Neuronal stem cell (in vitro differentiated cells): ENCODE results near the gene GCN1.

Experiments used
- DNase-seq: peaks from one replicate; pipeline ENCODE4 v3.0.0-alpha.2; 2013; ENCODE audit warnings: low spot score
- H2AFZ ChIP-seq: one replicate; pipeline ENCODE4 v1.6.1; 2013; ENCODE audit warnings: mild to moderate bottlenecking, low read length, inconsistent platforms
- H2AK5ac ChIP-seq: 2 replicates; pipeline ENCODE4 v1.6.1; 2013; ENCODE audit warnings: low read depth, mild to moderate bottlenecking, inconsistent platforms, low read length, moderate library complexity, mixed read lengths
- H2BK120ac ChIP-seq: 2 replicates; pipeline ENCODE4 v1.6.1; 2013; ENCODE audit warnings: low read depth, mild to moderate bottlenecking, inconsistent platforms, low read length, moderate library complexity, mixed read lengths
- H2BK12ac ChIP-seq: one replicate; pipeline ENCODE4 v1.6.1; 2013; ENCODE audit warnings: low read length, inconsistent platforms
- H2BK15ac ChIP-seq: 2 replicates; pipeline ENCODE4 v1.6.1; 2013; ENCODE audit warnings: mild to moderate bottlenecking, low read length, inconsistent platforms, mixed read lengths
- H2BK5ac ChIP-seq: one replicate; pipeline ENCODE4 v1.6.1; 2013; ENCODE audit warnings: inconsistent platforms, mild to moderate bottlenecking, low read length, moderate library complexity
- H3K14ac ChIP-seq: one replicate; pipeline ENCODE4 v1.6.1; 2013; ENCODE audit warnings: low read length, inconsistent platforms
- H3K18ac ChIP-seq: 2 replicates; pipeline ENCODE4 v1.6.1; 2013; ENCODE audit warnings: low read length, inconsistent platforms
- H3K23ac ChIP-seq: 2 replicates; pipeline ENCODE4 v1.6.1; 2013; ENCODE audit warnings: low read depth, mild to moderate bottlenecking, mixed read lengths, low read length, inconsistent platforms; ENCODE audit not compliant: poor library complexity
- H3K27ac ChIP-seq: replicated peaks from 3 replicates; pipeline ENCODE4 v1.5.1; 2013; ENCODE audit warnings: low read length, inconsistent platforms
- H3K27me3 ChIP-seq, 3 experiments: 2 replicates each; pipeline ENCODE4 v1.6.1; 2013; ENCODE audit warnings: low read length in 3 of 3, mild to moderate bottlenecking in 2 of 3, inconsistent platforms in 1 of 3, low read depth in 1 of 3, mixed read lengths in 1 of 3, moderate library complexity in 1 of 3; ENCODE audit not compliant: control insufficient read depth in 3 of 3, insufficient read depth in 3 of 3
- H3K36me3 ChIP-seq, 2 donors: replicated peaks in 1 of 2; 2 replicates each; pipeline ENCODE4 v1.6.1; 2013; ENCODE audit warnings: low read length in 2 of 2; ENCODE audit not compliant: control insufficient read depth in 2 of 2, insufficient read depth in 2 of 2
- H3K4ac ChIP-seq: 2 replicates; pipeline ENCODE4 v1.6.1; 2013; ENCODE audit warnings: inconsistent platforms, mild to moderate bottlenecking, low read length, moderate library complexity
- H3K4me1 ChIP-seq, 2 donors: 1 replicate in 1 of 2; 2 replicates in 1 of 2; pipeline ENCODE4 v1.6.1; 2013; ENCODE audit warnings: low read length in 2 of 2, low read depth in 1 of 2; ENCODE audit not compliant: control insufficient read depth in 2 of 2, insufficient read depth in 1 of 2
- H3K4me2 ChIP-seq: one replicate; pipeline ENCODE4 v1.6.1; 2013; ENCODE audit warnings: mild to moderate bottlenecking, low read length, inconsistent platforms; ENCODE audit not compliant: insufficient read depth, poor library complexity, severe bottlenecking
- H3K4me3 ChIP-seq, 2 donors: 2 replicates each; pipeline ENCODE4 v1.5.1; 2013; ENCODE audit warnings: low read length in 2 of 2, mild to moderate bottlenecking in 2 of 2, inconsistent platforms in 1 of 2, moderate library complexity in 1 of 2
- H3K79me1 ChIP-seq: one replicate; pipeline ENCODE4 v1.6.1; 2013; ENCODE audit warnings: low read depth, mild to moderate bottlenecking, inconsistent platforms, low read length, moderate library complexity
- H3K9ac ChIP-seq: one replicate; pipeline ENCODE4 v1.6.1; 2013; ENCODE audit warnings: mild to moderate bottlenecking, low read depth, low read length, inconsistent platforms; ENCODE audit not compliant: poor library complexity
- H3K9me3 ChIP-seq, 2 donors: replicated peaks in 1 of 2; 2 replicates each; pipeline versions ENCODE3 to v1.6.1; 2013; ENCODE audit warnings: low read length in 2 of 2, mild to moderate bottlenecking in 2 of 2, inconsistent platforms in 1 of 2, low read depth in 1 of 2, mixed read lengths in 1 of 2, moderate library complexity in 1 of 2; ENCODE audit not compliant: control insufficient read depth in 2 of 2, insufficient read depth in 1 of 2
- H4K8ac ChIP-seq: one replicate; pipeline ENCODE4 v1.6.1; 2013; ENCODE audit warnings: low read depth, mild to moderate bottlenecking, inconsistent platforms, low read length, moderate library complexity
- H4K91ac ChIP-seq: one replicate; pipeline ENCODE4 v1.6.1; 2013; ENCODE audit warnings: low read length, low read depth, mild to moderate bottlenecking, inconsistent platforms; ENCODE audit not compliant: poor library complexity
- WGBS, 2 donors: extraction: QIAGEN DNeasy Blood & Tissue Kit; methylation state at CpG; one replicate each; pipeline ENCODE4 v1.1.7; 2013; ENCODE audit warnings: missing lambda C conversion rate in 2 of 2, mixed read lengths in 1 of 2; ENCODE audit not compliant: insufficient read length in 2 of 2, insufficient replicate concordance in 1 of 2; ENCODE audit errors: extremely low coverage in 2 of 2; 5-methylcytosine and 5-hydroxymethylcytosine counted together

The GCN1 gene

DNA sequence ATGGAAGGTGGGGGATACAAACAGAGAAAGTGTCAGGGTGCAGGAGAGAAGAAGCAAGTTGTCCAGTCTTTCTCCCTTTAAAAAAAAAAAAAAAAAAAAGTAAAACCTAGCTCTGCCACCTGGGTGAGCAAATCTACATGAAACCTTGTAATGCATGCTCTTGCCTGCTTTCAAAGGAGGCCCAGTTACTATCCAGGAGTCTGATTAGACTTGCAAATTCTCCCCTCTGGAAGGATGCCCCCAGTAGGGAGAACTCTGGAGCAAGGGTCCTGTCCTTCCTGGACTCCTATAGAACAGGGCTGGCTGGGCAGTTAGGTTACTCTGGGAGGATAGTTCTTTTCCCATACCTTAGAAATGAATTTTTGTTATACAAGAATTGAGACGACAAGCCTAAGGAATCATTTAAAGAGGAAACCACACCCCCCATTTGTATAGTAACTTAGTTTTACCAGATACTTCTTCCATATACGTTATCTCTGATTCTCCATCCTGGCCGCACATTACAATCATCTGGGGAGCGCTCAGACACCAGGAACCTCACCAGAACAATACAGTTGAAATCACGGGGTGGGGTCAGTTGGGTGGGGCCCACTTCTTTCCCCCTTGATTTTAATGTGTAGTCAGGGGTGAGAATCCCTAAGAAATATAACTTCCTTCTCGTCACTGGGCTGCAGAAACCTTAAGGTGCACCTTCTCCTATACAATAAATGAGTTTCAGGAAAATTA lies 108.4 kb downstream of the GCN1 start:
- Histone ChIP-seq H3K18ac (no peak overlapping the region), H3K79me1 (peaks cover 4% of the 10 kb centered on the region), H2BK120ac (no peak overlapping the region), H2BK5ac (no peak overlapping the region), H2AFZ (peak overlapping the region; percentile 83), H3K4ac (no peak overlapping the region), H2AK5ac (no peak overlapping the region), H4K91ac (no peak overlapping the region), H3K14ac (no peak overlapping the region), H3K4me2 (no peak overlapping the region), H3K4me1 (peaks cover 10 to 23% of the 10 kb centered on the region in 2 donors), H3K27ac (no peak overlapping the region), H3K27me3 (no peaks in the 10 kb centered on the region), H3K4me3 (no peak overlapping the region), H3K9ac (no peak overlapping the region), H2BK15ac (no peak overlapping the region), H4K8ac (no peak overlapping the region), H3K36me3 (no peaks in the 10 kb centered on the region), H2BK12ac (no peak overlapping the region), H3K9me3 (no peaks in the 10 kb centered on the region), H3K23ac (no peak overlapping the region)
- DNase-seq: no peak
- WGBS, 2 donors: no CpG with 5 or more reads among the region's 6 CpGs

- no peaks in the 10 kb centered on the region for H3K79me1 ChIP-seq
- no peak overlapping the region for H3K14ac ChIP-seq
- no peak overlapping the region for H3K18ac ChIP-seq
- no peak overlapping the region for H3K4me2 ChIP-seq
- no peaks in the 10 kb centered on the region for H3K36me3 ChIP-seq
- no peak overlapping the region for H3K23ac ChIP-seq
- H4K91ac ChIP-seq: no peak overlapping the region
- H3K4ac ChIP-seq: no peak overlapping the region
- WGBS, 2 donors: no CpG with 5 or more reads among the region's 2 CpGs
- H4K8ac ChIP-seq: no peak overlapping the region
- H2BK5ac ChIP-seq: no peak overlapping the region
- H2BK12ac ChIP-seq: no peak overlapping the region
- H3K4me3 ChIP-seq: no peak overlapping the region
- H3K9me3 ChIP-seq: no peaks in the 10 kb centered on the region
- H2BK120ac ChIP-seq: no peak overlapping the region
- no peak overlapping the region for H3K27ac ChIP-seq
- H2AK5ac ChIP-seq: no peak overlapping the region
- H2AFZ ChIP-seq: no peak overlapping the region
- H3K9ac ChIP-seq: no peak overlapping the region
- peaks cover 0 to 9% (median 0%) of the 10 kb centered on the region in 3 experiments for H3K27me3 ChIP-seq
- no peak for DNase-seq
- no peak overlapping the region for H2BK15ac ChIP-seq
- H3K4me1 ChIP-seq: peaks cover 7 to 11% of the 10 kb centered on the region in 2 donors
These were observed 112.9 kb downstream of the GCN1 start for GRCh38 chr12:120081641-120082040.

DNA sequence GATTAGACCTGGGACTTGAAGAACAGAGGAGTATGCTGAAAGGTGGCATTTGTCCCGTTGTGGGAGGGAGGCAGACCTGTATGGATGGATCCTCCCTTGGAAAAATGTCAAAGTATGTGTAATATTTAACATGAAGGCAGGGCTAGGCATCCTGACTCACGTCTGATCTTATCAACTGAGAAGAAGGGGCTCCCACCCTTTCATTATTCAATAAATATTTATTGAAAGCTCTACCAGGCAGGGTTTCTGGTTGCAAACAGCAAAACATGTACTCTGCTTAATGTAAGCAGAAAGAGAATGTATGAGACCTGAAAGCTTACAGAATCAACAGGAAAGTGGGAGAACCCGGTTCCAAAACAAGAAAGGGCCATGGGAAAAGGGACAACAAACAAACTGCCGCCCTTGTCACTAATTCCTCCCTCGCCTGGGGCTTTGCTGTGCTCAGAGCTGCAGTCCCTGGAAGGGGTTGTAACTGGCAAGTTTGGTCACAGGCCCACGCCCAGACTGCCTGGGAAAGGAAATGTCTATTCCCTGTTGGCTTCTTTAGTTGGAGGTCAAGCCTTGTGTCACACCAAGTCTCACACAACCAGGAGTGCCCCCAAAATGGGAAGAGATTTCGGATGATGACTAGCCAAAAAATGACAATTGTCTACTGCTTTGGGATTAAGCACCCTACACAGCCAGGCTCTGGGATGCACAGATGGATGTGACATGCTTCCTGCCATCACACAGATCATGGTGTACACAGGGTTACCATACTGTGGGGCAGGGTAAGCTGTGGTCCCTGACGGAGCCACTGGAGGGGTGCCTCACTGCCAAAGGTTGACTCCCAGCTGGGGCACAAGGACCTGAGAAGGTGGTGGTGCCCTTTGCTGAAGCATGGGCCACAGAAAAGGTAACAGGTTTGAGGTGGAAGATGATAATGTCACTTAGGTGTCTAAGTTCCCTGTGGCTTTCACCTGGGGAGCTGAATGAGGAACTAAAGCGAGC lies 114.8 kb downstream of the GCN1 start:
- Histone ChIP-seq H3K79me1 (no peaks in the 10 kb centered on the region), H2AFZ (peak overlapping the region; percentile 18), H4K91ac (no peak overlapping the region), H3K4me2 (no peak overlapping the region), H2BK12ac (no peak overlapping the region), H3K27ac (no peak overlapping the region), H3K18ac (no peak overlapping the region), H4K8ac (no peak overlapping the region), H3K9ac (no peak overlapping the region), H3K23ac (no peak overlapping the region), H3K14ac (no peak overlapping the region), H3K9me3 (no peaks in the 10 kb centered on the region), H3K27me3 (peaks cover 0 to 9% (median 0%) of the 10 kb centered on the region in 3 experiments), H3K4me3 (no peak overlapping the region), H2AK5ac (no peak overlapping the region), H2BK15ac (peak overlapping the region; percentile 20), H3K4ac (no peak overlapping the region), H3K36me3 (no peaks in the 10 kb centered on the region), H2BK120ac (no peak overlapping the region), H2BK5ac (no peak overlapping the region), H3K4me1 (no peaks in the 10 kb centered on the region)
- no peak for DNase-seq
- no CpG with 5 or more reads among the region's 9 CpGs for WGBS, 2 donors

DNA sequence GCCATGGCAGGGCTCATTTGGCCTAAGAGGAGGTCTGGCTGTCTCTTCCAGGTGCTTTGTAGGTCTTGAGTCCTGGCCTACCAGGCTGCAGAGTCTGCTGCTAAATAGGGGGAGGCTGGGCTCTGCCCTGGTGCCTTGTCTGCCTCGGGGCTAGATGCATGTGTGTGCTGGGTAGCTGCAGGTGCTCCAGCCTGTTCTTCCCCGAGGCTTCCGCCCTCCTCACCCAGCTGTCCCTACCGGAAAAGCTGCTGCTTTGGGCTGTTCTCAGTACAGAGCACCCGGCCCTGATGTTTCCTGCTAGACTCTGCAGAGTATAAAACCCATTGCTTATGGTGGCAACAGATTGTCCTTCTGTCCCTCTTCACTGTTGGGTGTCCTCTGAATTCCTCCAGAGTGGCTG lies 115.6 kb downstream of the GCN1 start:
- Histone ChIP-seq H2BK5ac (no peak overlapping the region), H2BK12ac (no peak overlapping the region), H3K36me3 (no peaks in the 10 kb centered on the region), H3K23ac (no peak overlapping the region), H3K9ac (no peak overlapping the region), H3K18ac (no peak overlapping the region), H3K79me1 (no peaks in the 10 kb centered on the region), H2BK15ac (no peak overlapping the region), H4K91ac (no peak overlapping the region), H3K9me3 (no peaks in the 10 kb centered on the region), H3K4ac (no peak overlapping the region), H4K8ac (no peak overlapping the region), H3K4me3 (no peak overlapping the region), H3K27me3 (peaks cover 0 to 9% (median 0%) of the 10 kb centered on the region in 3 experiments), H3K4me1 (no peaks in the 10 kb centered on the region), H2BK120ac (no peak overlapping the region), H2AK5ac (no peak overlapping the region), H3K27ac (no peak overlapping the region), H2AFZ (peak overlapping the region; percentile 18), H3K4me2 (no peak overlapping the region), H3K14ac (no peak overlapping the region)
- no CpG with 5 or more reads among the region's 5 CpGs for WGBS, 2 donors
- DNase-seq: no peak
